HepG2 (cell line): ENCODE data around the gene AGBL1. TPM values are rescaled to one million over a fixed set of nuclear protein-coding genes. Genes with fewer than 3 reads are reported as not detected.

ENCODE experiments used
- ATAC-seq: fragments of 200-7000 bp; cut with Tn5 transposase; 3 replicates; pipeline ENCODE4 v1.9.1; 2020; ENCODE audit warnings: mild to moderate bottlenecking, moderate library complexity
- BruUV-seq: library from RNA; stranded (reverse); fragments of 400-500 nt; replicated peaks from 2 replicates; lab custom pipeline; 2021; lab: Mats Ljungman, UMichigan
- CTCF ChIA-PET: fragments of 300-600 bp; formaldehyde crosslinking; extraction: SDS; loops from one replicate; lab custom pipeline; 2021; ENCODE audit warnings: low total read pairs, inconsistent platforms, low intra/inter-chr PET ratio; lab: Yijun Ruan, JAX
- POLR2A ChIA-PET: fragments of 350-600 bp; sonication (Branson Sonifier 250); formaldehyde crosslinking; loops from one replicate; lab custom pipeline; 2020; ENCODE audit warnings: antibody characterized with exemption, inconsistent platforms; lab: Yijun Ruan, JAX
- DNase-seq: peaks from one replicate; pipeline ENCODE4 v3.0.0-alpha.2; 2015; ENCODE audit warnings: low spot score
- FAIRE-seq: peaks from 3 replicates; lab custom pipeline; 2011; peaks lifted over from hg19 to GRCh38; lab: Jason Lieb, UNC
- H2AFZ ChIP-seq: one replicate; pipeline ENCODE4 v1.6.1; 2011; ENCODE audit warnings: low read length, inconsistent platforms
- H3K27ac ChIP-seq: fragments of 300-600 bp; 3 replicates; pipeline ENCODE4 v1.8.0; 2011; ENCODE audit warnings: mixed run types, mild to moderate bottlenecking, mixed read lengths, low read length, inconsistent platforms; ENCODE audit not compliant: insufficient read depth; ENCODE audit errors: extremely low read length
- H3K27me3 ChIP-seq, 2 experiments: fragments of 200-600 bp in 1 of 2; 2 replicates in 1 of 2; 3 replicates in 1 of 2; pipeline versions ENCODE4 v1.6.0 to v1.8.0; 2011; ENCODE audit warnings: low read length in 2 of 2, mild to moderate bottlenecking in 2 of 2, moderate library complexity in 2 of 2, inconsistent platforms in 1 of 2; ENCODE audit not compliant: insufficient read depth in 2 of 2, control insufficient read depth in 1 of 2
- H3K36me3 ChIP-seq, 2 experiments: fragments of 200-600 bp in 1 of 2; replicated peaks in 1 of 2; 2 replicates in 1 of 2; 3 replicates in 1 of 2; pipeline versions ENCODE4 v1.5.1 to v1.8.0; 2011; ENCODE audit warnings: low read length in 2 of 2, inconsistent platforms in 1 of 2; ENCODE audit not compliant: insufficient read depth in 2 of 2, control insufficient read depth in 1 of 2
- H3K4me1 ChIP-seq: 2 replicates; pipeline ENCODE4 v1.5.1; 2012; ENCODE audit warnings: low read length, inconsistent platforms; ENCODE audit not compliant: insufficient read depth
- H3K4me2 ChIP-seq: 2 replicates; pipeline ENCODE4 v1.6.0; 2011; ENCODE audit warnings: low read depth, low read length, inconsistent platforms
- H3K4me3 ChIP-seq, 3 experiments: fragments of 200-600 bp in 1 of 3; sonication (generic), shearing (Covaris generic) in 1 of 3; replicated peaks in 1 of 3; 2 replicates each; pipeline ENCODE4 v1.5.1; 2011 to 2016; ENCODE audit warnings: low read length in 3 of 3, inconsistent platforms in 2 of 3, low read depth in 2 of 3, mild to moderate bottlenecking in 2 of 3, control low read depth in 1 of 3, mixed read lengths in 1 of 3; ENCODE audit not compliant: insufficient read depth in 1 of 3
- H3K79me2 ChIP-seq: one replicate; pipeline ENCODE4 v1.6.1; 2011; ENCODE audit warnings: low read length, inconsistent platforms; ENCODE audit not compliant: insufficient read depth
- H3K9ac ChIP-seq: 2 replicates; pipeline ENCODE4 v1.6.0; 2011; ENCODE audit warnings: mild to moderate bottlenecking, low read depth, low read length, inconsistent platforms; ENCODE audit not compliant: insufficient read depth
- H3K9me3 ChIP-seq: 2 replicates; pipeline ENCODE4 v1.5.1; 2012; ENCODE audit warnings: mild to moderate bottlenecking, low read length
- H4K20me1 ChIP-seq: 2 replicates; pipeline ENCODE4 v1.6.0; 2011; ENCODE audit warnings: inconsistent platforms, mild to moderate bottlenecking, low read length, moderate library complexity; ENCODE audit not compliant: insufficient read depth
- NFKBIZ ChIP-seq: IDR thresholded peaks from 2 replicates; pipeline ENCODE4 v1.6.1; 2018; ENCODE audit warnings: missing genetic modification reagents, missing compliant biosample characterization
- SNAPC5 ChIP-seq: sonication (generic); formaldehyde crosslinking; IDR thresholded peaks from 2 replicates; pipeline ENCODE4 v1.8.1; 2023; ENCODE audit warnings: mild to moderate bottlenecking, missing genetic modification reagents, borderline replicate concordance
- ZBTB40 ChIP-seq, 2 experiments: fragments of 450-650 bp in 1 of 2; sonication (generic) in 1 of 2; formaldehyde crosslinking in 1 of 2; IDR thresholded peaks; 2 replicates each; pipeline versions ENCODE4 v1.6.1 to v1.8.0; 2016 to 2022; ENCODE audit warnings: antibody characterized with exemption in 1 of 2, mild to moderate bottlenecking in 1 of 2, missing genetic modification reagents in 1 of 2
- ZNF564 ChIP-seq: sonication (generic); formaldehyde crosslinking; IDR thresholded peaks from 2 replicates; pipeline ENCODE4 v1.8.1; 2023; ENCODE audit warnings: mild to moderate bottlenecking, missing genetic modification reagents
- WGBS: methylation state at CpG from one replicate; pipeline ENCODE4 v1.1.6; 2017; ENCODE audit warnings: low lambda C conversion rate; 5-methylcytosine and 5-hydroxymethylcytosine counted together
- in situ Hi-C: cut with HindIII; loops from 2 replicates; pipeline ENCODE4 v1.10.0; 2017; ENCODE audit warnings: low pct_unique_long_range_greater_than_20kb; ENCODE audit not compliant: extremely low pct_ligation_motif_present
- intact Hi-C: fragments of 100-400 bp; cut with micrococcal nuclease; formaldehyde crosslinking; loops from one replicate; pipeline ENCODE4 v1.10.0; 2022; ENCODE audit not compliant: unreplicated experiment
- polyA plus RNA-seq, 8 experiments: library from polyadenylated mRNA; depleted of rRNA in 3 of 8; stranded (reverse) in 7 of 8; unstranded in 1 of 8; fragments of >200 nt; fragmentation: Illumina TruSeq in 4 of 8; extraction: Trizol in 4 of 8; gene quantifications; 2 replicates each; pipeline versions ENCODE4 v1.2.1 to v1.2.3, GENCODE V29; 2011 to 2016; ENCODE audit warnings: low read depth in 4 of 8, missing spikeins in 1 of 8, mixed read lengths in 1 of 8; ENCODE audit not compliant: insufficient read depth in 1 of 8
- total RNA-seq, 5 experiments: library from RNA; depleted of rRNA; stranded (reverse); fragments of >200 nt; fragmentation: Illumina TruSeq; extraction: Trizol; gene quantifications; 2 replicates each; pipeline ENCODE4 v1.2.3, GENCODE V29; 2016; ENCODE audit warnings: low read depth in 1 of 5
- TF ChIP-seq, protein P1 (sequence below), 2 experiments: sonication (generic) in 1 of 2; formaldehyde crosslinking in 1 of 2; IDR thresholded peaks; 2 replicates each; pipeline versions ENCODE4 v1.4.0 to v1.6.1; 2018 to 2020; ENCODE audit warnings: missing genetic modification reagents in 2 of 2, borderline replicate concordance in 1 of 2, low read depth in 1 of 2, mild to moderate bottlenecking in 1 of 2, missing biosample characterization in 1 of 2
- TF ChIP-seq, protein P2 (sequence below): sonication (generic); formaldehyde crosslinking; IDR thresholded peaks from 2 replicates; pipeline ENCODE4 v1.4.0; 2020; ENCODE audit warnings: mild to moderate bottlenecking, missing genetic modification reagents

Gene AGBL1
- total and polyA plus RNA-seq, 2 of the 13 experiments (the other 11 are each of a cell fraction or from before 2014, with no cell fraction given), result 0.01 TPM; not detected in 1

DNA sequence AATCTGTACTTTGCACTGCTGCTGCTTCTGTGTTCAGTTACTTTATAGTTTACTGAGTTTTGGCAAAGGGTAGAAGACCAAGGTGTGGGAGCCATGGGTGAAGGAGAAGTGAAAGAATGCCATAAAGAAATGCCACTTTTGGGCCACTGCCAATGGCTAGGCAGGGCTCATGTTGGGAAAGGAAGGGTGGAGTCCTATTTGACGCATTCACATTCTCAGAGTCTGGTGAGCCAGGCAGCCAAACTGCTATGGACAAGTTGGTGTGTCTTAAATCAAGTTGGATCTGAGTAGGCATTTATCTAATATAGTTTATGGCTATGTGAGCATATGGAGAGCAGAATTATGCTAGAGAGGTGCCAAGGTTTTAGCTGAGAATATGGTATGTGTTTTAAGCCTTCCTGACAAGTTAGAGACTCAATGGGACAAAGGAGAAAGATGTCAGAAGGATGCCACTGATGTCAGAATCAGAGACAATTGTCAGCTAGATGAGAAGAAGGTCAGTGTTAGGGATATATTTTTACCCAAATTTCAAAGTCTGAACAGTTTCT is 296.1 kb downstream of the AGBL1 start:
- FAIRE-seq (no peak), ATAC-seq (no peak), DNase-seq (no peak)
- Histone ChIP-seq H3K36me3 (no peaks in the 10 kb centered on the region), H3K79me2 (no peaks in the 10 kb centered on the region), H3K27ac (no peak overlapping the region), H3K4me3 (no peak overlapping the region), H3K4me2 (no peak overlapping the region), H3K4me1 (no peaks in the 10 kb centered on the region), H3K27me3 (no peaks in the 10 kb centered on the region), H3K9ac (no peak overlapping the region), H2AFZ (no peak overlapping the region), H3K9me3 (peaks cover 55% of the 10 kb centered on the region), H4K20me1 (no peaks in the 10 kb centered on the region)
- TF ChIP-seq ZBTB40 (IDR thresholded peaks at IDR 0.05), result no peak
- no peak for TF ChIP-seq ZBTB40 (CRISPR knock-in tag; IDR thresholded peaks at IDR 0.05)
- TF ChIP-seq, protein P1, sequence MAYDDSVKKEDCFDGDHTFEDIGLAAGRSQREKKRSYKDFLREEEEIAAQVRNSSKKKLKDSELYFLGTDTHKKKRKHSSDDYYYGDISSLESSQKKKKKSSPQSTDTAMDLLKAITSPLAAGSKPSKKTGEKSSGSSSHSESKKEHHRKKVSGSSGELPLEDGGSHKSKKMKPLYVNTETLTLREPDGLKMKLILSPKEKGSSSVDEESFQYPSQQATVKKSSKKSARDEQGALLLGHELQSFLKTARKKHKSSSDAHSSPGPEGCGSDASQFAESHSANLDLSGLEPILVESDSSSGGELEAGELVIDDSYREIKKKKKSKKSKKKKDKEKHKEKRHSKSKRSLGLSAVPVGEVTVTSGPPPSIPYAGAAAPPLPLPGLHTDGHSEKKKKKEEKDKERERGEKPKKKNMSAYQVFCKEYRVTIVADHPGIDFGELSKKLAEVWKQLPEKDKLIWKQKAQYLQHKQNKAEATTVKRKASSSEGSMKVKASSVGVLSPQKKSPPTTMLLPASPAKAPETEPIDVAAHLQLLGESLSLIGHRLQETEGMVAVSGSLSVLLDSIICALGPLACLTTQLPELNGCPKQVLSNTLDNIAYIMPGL (CRISPR knock-in tag; IDR thresholded peaks at IDR 0.05; ENCODE audit: borderline replicate concordance in 1 of 2, low read depth in 1 of 2), result no peak
- TF ChIP-seq ZNF564 (CRISPR knock-in tag), result no peak
- TF ChIP-seq, protein P2, sequence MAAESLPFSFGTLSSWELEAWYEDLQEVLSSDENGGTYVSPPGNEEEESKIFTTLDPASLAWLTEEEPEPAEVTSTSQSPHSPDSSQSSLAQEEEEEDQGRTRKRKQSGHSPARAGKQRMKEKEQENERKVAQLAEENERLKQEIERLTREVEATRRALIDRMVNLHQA (CRISPR knock-in tag), result no peak
- no peak for TF ChIP-seq SNAPC5
- TF ChIP-seq NFKBIZ, result no peak
- CTCF ChIA-PET, result no interaction called here
- 0% methylated on average over 1 of the region's 1 CpG for WGBS
- in situ Hi-C loops, result no loop called here
- BruUV-seq, result no TSS peak
- POLR2A ChIA-PET, result no interaction called here
- intact Hi-C loops, result no loop called here
